Measurements from ENCODE around the gene CBL. TPM values are rescaled to one million over a fixed set of nuclear protein-coding genes. Genes with fewer than 3 reads are reported as not detected.

CBL gene
- total RNA-seq, 1 donor from 2014 or later: 15.5 TPM

- Histone ChIP-seq H3K9me3 (no peaks in the 10 kb centered on the region), H3K4me3 (no peak overlapping the region), H3K27ac (no peak overlapping the region), H3K27me3 (no peaks in the 10 kb centered on the region), H3K4me1 (peaks cover 6% of the 10 kb centered on the region), H3K36me3 (no peaks in the 10 kb centered on the region)
- TF ChIP-seq POLR2A (IDR thresholded peaks at IDR 0.05): no peak
- no peak for TF ChIP-seq CTCF (IDR thresholded peaks at IDR 0.05)
- no peak for TF ChIP-seq POLR2AphosphoS5 (IDR thresholded peaks at IDR 0.05; ENCODE audit: insufficient read depth in 1 of 2, low read depth in 1 of 2)
- intact Hi-C loops (cut with DNase I): loop anchor here (10.0 kb wide), 1 partner anchor 225 kb away; the partner anchor contains the start of genes C2CD2L and DPAGT1
- no peak for DNase-seq (ENCODE audit: extremely low spot score in 2 of 2)
Observed at GRCh38 chr11:119330237-119330636, 124.1 kb downstream of the CBL start.

GRCh38 chr11:119332111-119332765 lies 126.1 kb downstream of the CBL start:
- intact Hi-C loops (cut with DNase I): loop anchor here (10.0 kb wide), 1 partner anchor 227 kb away; the partner anchor contains the start of genes C2CD2L and DPAGT1
- Histone ChIP-seq H3K36me3 (no peaks in the 10 kb centered on the region), H3K27ac (no peak overlapping the region), H3K27me3 (no peaks in the 10 kb centered on the region), H3K4me3 (no peak overlapping the region), H3K9me3 (no peaks in the 10 kb centered on the region), H3K4me1 (peaks cover 14% of the 10 kb centered on the region)
- no peak for TF ChIP-seq POLR2AphosphoS5 (IDR thresholded peaks at IDR 0.05; ENCODE audit: insufficient read depth in 1 of 2, low read depth in 1 of 2)
- DNase-seq (ENCODE audit: extremely low spot score in 2 of 2): no peak

- peak within 1 kb of the TSS; percentile 92 to 98 for H3K4me3 ChIP-seq
- peak within 1 kb of the TSS; percentile 87 for H3K27ac ChIP-seq
- no peaks in the 10 kb centered on the region for H3K36me3 ChIP-seq
- intact Hi-C loops (cut with DNase I): loop anchor here (10.0 kb wide), 1 partner anchor 230 kb away; the partner anchor contains the start of genes C2CD2L and DPAGT1
- peak in 1 of 3 experiments; percentile 25 for TF ChIP-seq CTCF (IDR thresholded peaks at IDR 0.05)
- TF ChIP-seq POLR2AphosphoS5 (IDR thresholded peaks at IDR 0.05; ENCODE audit: insufficient read depth in 1 of 2, low read depth in 1 of 2): peak; percentile 90 to 92
- TF ChIP-seq POLR2A (IDR thresholded peaks at IDR 0.05): peak in 1 of 2 donors; percentile 60
- peak in 1 of 2 donors; percentile 99 for DNase-seq (ENCODE audit: extremely low spot score in 2 of 2)
- H3K27me3 ChIP-seq: no peaks in the 10 kb centered on the region
- no peaks in the 10 kb centered on the region for H3K9me3 ChIP-seq
- peaks cover 35% of the 10 kb centered on the region for H3K4me1 ChIP-seq
Observed at GRCh38 chr11:119334174-119334930, 128.2 kb downstream of the CBL start, which contains the start of gene RNF26. TSS of gene RNF26 (plus strand) at chr11:119334527. CDS start at chr11:119335123, 596 bp downstream.

GRCh38 chr11:119335091-119335654 lies 129.0 kb downstream of the CBL start:
- no peak for TF ChIP-seq POLR2AphosphoS5 (IDR thresholded peaks at IDR 0.05; ENCODE audit: insufficient read depth in 1 of 2, low read depth in 1 of 2)
- TF ChIP-seq CTCF (IDR thresholded peaks at IDR 0.05): no peak
- no peak for TF ChIP-seq POLR2A (IDR thresholded peaks at IDR 0.05)
- peak overlapping the region; percentile 87 for H3K27ac ChIP-seq
- H3K27me3 ChIP-seq: no peaks in the 10 kb centered on the region
- no peak for DNase-seq (ENCODE audit: extremely low spot score in 2 of 2)
- no peaks in the 10 kb centered on the region for H3K36me3 ChIP-seq
- peak overlapping the region; percentile 92 to 98 for H3K4me3 ChIP-seq
- peaks cover 44% of the 10 kb centered on the region for H3K4me1 ChIP-seq
- intact Hi-C loops (cut with DNase I): loop anchor here (10.0 kb wide), 1 partner anchor 230 kb away; the partner anchor contains the start of genes C2CD2L and DPAGT1
- no peaks in the 10 kb centered on the region for H3K9me3 ChIP-seq
